ENCODE data around the gene PHOX2B. TPM values are rescaled to one million over a fixed set of nuclear protein-coding genes. Genes with fewer than 3 reads are reported as not detected.
"Not testable (repeated sequence)": the region's sequence is repeated elsewhere in the genome, so short reads cannot be mapped to it uniquely, and the experiment has no call there.

PHOX2B gene
- total RNA-seq, 4 donors from 2014 or later, result not detected

- Histone ChIP-seq H3K4me3 (no peak overlapping the region), H3K27ac (no peak overlapping the region), H3K27me3 (no peaks in the 10 kb centered on the region), H3K36me3 (no peaks in the 10 kb centered on the region), H3K9me3 (no peaks in the 10 kb centered on the region), H3K4me1 (no peaks in the 10 kb centered on the region)
- DNase-seq (ENCODE audit: low spot score in 2 of 2), result no peak
- TF ChIP-seq EP300 (IDR thresholded peaks at IDR 0.05) (no peak), POLR2A (IDR thresholded peaks at IDR 0.05) (no peak)
- TF ChIP-seq, protein P1, sequence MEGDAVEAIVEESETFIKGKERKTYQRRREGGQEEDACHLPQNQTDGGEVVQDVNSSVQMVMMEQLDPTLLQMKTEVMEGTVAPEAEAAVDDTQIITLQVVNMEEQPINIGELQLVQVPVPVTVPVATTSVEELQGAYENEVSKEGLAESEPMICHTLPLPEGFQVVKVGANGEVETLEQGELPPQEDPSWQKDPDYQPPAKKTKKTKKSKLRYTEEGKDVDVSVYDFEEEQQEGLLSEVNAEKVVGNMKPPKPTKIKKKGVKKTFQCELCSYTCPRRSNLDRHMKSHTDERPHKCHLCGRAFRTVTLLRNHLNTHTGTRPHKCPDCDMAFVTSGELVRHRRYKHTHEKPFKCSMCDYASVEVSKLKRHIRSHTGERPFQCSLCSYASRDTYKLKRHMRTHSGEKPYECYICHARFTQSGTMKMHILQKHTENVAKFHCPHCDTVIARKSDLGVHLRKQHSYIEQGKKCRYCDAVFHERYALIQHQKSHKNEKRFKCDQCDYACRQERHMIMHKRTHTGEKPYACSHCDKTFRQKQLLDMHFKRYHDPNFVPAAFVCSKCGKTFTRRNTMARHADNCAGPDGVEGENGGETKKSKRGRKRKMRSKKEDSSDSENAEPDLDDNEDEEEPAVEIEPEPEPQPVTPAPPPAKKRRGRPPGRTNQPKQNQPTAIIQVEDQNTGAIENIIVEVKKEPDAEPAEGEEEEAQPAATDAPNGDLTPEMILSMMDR (IDR thresholded peaks at IDR 0.05), result no peak
- WGBS, 2 donors, result 79 to 81% methylated on average over 6 of the region's 6 CpGs
These were observed 34.0 kb downstream of the PHOX2B start for GRCh38 chr4:41714364-41715000.

- TF ChIP-seq EP300 (IDR thresholded peaks at IDR 0.05), result no peak
- no peak for TF ChIP-seq POLR2A (IDR thresholded peaks at IDR 0.05)
- TF ChIP-seq, protein P1 (IDR thresholded peaks at IDR 0.05), result no peak
- Histone ChIP-seq H3K4me1 (no peaks in the 10 kb centered on the region), H3K27ac (no peak overlapping the region), H3K9me3 (no peaks in the 10 kb centered on the region), H3K36me3 (no peaks in the 10 kb centered on the region), H3K27me3 (no peaks in the 10 kb centered on the region), H3K4me3 (no peak overlapping the region)
- no peak for DNase-seq (ENCODE audit: low spot score in 2 of 2)
- 74 to 85% methylated on average over 1 of the region's 1 CpG for WGBS, 2 donors
These were observed 34.8 kb downstream of the PHOX2B start for GRCh38 chr4:41713768-41714167.

GRCh38 chr4:41712425-41712824, 36.1 kb downstream of the PHOX2B start:
- WGBS, 2 donors, result 70 to 72% methylated on average over 3 of the region's 3 CpGs

GRCh38 chr4:41711654-41712053, 36.9 kb downstream of the PHOX2B start:
- not testable (repeated sequence) for H3K27ac ChIP-seq; H3K36me3 ChIP-seq; H3K9me3 ChIP-seq; DNase-seq (ENCODE audit: low spot score in 2 of 2); H3K27me3 ChIP-seq; H3K4me1 ChIP-seq; H3K4me3 ChIP-seq
- WGBS, 2 donors, result 95 to 99% methylated on average over 2 of the region's 2 CpGs

More at GRCh38 chr4:41712425-41712824, 36.1 kb downstream of the PHOX2B start:
- TF ChIP-seq POLR2A (IDR thresholded peaks at IDR 0.05) (no peak), EP300 (IDR thresholded peaks at IDR 0.05) (no peak)
- TF ChIP-seq, protein P1 (IDR thresholded peaks at IDR 0.05), result no peak
- Histone ChIP-seq H3K4me1 (no peaks in the 10 kb centered on the region), H3K27me3 (peaks cover 0 to 4% of the 10 kb centered on the region in 2 donors), H3K36me3 (no peaks in the 10 kb centered on the region), H3K4me3 (no peak overlapping the region), H3K27ac (no peak overlapping the region), H3K9me3 (no peaks in the 10 kb centered on the region)
- DNase-seq (ENCODE audit: low spot score in 2 of 2), result no peak

GRCh38 chr4:41709844-41710481, 38.6 kb downstream of the PHOX2B start:
- TF ChIP-seq POLR2A (IDR thresholded peaks at IDR 0.05), result no peak
- no peak for TF ChIP-seq EP300 (IDR thresholded peaks at IDR 0.05)
- TF ChIP-seq, protein P1 (IDR thresholded peaks at IDR 0.05), result no peak
- Histone ChIP-seq H3K27ac (no peak overlapping the region), H3K4me1 (no peaks in the 10 kb centered on the region), H3K36me3 (no peaks in the 10 kb centered on the region), H3K27me3 (peaks cover 0 to 4% of the 10 kb centered on the region in 2 donors), H3K9me3 (no peaks in the 10 kb centered on the region), H3K4me3 (no peak overlapping the region)
- no peak for DNase-seq (ENCODE audit: low spot score in 2 of 2)
- 56 to 58% methylated on average over 5 of the region's 5 CpGs for WGBS, 2 donors
